ACHN (cell line): ENCODE results near the gene CD36.

Experiments used
- DNase-seq: peaks from one replicate; pipeline ENCODE4 v3.0.0-alpha.2; 2015
- in situ Hi-C: cut with HindIII; loops from 2 replicates; pipeline ENCODE4 v1.10.0; 2017; ENCODE audit warnings: low sequenced_read_pairs, low pct_ligation_motif_present, low pct_unique_long_range_greater_than_20kb

Gene CD36

DNA sequence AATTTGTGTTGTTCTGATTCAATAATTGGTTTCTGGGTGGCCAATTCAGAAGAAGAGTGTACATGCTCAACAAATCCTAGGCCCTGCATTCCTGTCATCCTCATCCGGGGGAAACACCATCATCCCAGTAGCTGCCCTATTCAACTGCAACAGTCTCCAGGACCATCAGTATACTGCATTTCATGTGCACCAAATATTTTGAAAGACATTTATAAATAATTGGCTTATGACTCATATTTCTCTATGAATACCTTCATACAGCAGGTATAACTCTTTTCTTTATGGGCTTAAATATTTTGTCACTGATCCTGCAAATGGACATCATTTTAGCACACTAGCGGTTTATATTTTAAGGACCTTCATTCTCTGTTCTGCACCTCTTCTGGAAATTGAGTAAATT lies 38.0 kb downstream of the CD36 start:
- in situ Hi-C loops = no loop called here

DNA sequence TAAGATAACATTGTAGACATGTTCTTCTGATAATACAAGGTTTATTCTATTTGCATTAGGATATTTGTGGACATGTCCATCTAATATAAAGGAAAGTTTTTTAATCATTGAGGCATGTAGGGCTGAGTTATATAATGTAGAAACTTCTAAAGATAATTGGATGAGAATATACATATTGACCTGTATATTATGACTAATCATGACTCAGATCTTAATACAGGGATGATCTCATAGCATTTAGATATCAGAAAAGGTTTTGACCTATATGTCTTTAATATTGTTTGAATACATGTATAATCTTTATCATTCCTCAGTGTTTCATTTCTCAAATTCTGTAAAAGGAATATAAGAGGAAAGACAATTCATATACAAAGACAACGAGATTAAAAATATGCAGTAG lies 39.2 kb downstream of the CD36 start:
- no peak for DNase-seq
- in situ Hi-C loops = no loop called here

More for the DNA sequence above, 38.0 kb downstream of the CD36 start:
- no peak for DNase-seq

DNA sequence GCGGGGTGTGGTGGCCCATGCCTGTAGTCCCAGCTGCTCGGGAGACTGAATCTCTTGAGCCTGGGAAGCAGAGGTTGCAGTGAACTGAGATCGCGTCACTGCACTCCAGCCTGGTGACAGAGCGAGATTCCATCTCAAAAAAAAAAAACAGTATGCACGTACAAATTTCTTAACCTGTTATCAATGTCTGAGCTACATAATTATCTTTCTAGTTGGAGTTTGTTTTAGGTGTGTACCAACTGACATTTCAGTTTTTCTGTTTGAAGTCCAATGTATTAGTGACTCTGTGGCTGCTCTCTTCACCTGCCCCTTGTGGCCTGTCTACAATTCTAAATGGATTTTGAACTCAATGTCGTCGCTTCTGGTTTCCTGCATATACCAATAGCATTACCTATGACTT lies 40.3 kb downstream of the CD36 start:
- in situ Hi-C loops = no loop called here
- no peak for DNase-seq

DNA sequence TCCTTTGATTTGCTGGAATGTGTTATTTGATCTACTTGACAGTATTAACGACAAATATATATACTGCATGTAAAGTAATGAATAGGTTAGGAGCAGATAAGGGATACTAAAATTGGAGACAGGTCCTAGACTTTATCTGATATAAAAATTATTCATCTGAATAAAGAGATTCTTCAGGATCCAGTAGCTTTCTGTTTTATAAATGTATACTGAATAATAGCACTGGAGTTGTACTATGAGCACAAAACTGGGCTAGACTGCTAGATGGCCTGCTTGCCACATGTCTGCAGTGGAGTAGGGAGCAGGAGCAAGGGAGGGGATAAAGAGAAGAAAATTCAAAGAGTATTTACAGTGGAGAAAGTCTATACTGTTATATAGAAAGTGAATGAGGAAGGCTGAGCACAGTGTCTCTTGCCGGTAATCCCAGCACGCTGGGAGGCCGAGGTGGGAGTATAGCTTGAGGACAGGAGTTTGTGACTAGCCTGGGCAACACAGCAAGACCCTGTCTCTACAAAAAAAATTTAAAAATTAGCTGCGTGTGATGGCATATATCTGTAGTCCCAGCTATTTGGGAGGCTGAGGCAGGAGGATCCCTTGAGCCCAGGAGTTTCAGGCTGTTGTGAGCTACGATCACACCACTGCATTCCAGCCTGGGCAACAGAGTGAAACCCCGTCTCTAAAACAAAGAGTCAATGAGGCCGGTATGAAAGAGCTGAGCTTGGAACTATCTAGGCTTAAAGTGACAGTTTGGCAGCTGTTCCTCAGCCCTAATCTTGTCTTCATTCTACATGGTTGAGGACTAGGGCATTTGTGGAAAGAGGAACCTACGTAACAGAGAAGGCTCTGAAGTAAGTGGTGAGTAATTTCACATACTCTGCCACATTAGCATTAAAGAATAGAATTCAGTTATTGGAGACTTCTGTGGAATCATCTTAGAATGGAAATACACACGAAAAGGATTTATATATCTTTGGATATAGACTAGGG lies 41.8 kb downstream of the CD36 start:
- DNase-seq = no peak
- in situ Hi-C loops = no loop called here

DNA sequence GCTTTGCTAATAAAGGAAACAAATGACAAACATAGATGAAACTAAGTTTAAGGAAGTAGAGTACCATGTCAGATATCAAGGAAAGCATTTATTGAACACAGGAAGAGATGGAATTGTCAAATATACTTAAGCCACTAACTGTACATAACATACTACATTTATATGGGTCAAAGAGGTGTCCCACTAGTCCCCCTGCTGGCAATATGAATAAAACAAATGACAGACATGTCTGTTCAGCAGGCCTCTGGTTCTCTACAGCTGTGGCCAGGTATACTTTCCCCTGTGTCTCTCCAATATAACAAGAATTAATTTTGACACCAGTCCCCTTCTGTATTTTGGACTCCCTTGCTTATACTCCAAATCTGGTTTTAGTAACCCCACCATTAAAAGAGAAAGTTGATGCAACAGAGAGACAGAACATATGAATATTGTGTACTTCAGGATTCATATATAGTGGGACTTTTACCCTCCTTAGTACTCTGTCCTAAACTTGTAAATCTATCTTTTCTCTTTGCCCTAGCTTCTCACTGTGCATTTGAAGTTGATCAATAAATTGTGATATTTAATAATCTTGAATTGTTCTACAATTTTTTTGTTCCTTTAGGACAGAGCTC lies 42.9 kb downstream of the CD36 start:
- peak; percentile 70 for DNase-seq
- in situ Hi-C loops = no loop called here

DNA sequence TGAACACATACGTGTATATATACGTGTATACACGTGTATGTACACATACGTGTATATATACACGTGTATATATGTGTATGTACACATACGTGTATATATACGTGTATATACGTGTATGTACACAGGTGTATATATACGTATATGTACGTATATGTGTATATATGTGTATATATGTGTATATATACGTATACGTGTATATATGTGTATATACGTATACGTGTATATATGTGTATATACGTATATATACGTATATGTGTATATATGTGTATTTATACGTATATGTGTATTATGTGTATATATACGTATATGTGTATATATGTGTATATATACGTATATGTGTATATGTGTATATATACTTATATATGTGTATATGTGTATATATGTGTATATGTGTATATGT lies 44.3 kb downstream of the CD36 start:
- in situ Hi-C loops = no loop called here

DNA sequence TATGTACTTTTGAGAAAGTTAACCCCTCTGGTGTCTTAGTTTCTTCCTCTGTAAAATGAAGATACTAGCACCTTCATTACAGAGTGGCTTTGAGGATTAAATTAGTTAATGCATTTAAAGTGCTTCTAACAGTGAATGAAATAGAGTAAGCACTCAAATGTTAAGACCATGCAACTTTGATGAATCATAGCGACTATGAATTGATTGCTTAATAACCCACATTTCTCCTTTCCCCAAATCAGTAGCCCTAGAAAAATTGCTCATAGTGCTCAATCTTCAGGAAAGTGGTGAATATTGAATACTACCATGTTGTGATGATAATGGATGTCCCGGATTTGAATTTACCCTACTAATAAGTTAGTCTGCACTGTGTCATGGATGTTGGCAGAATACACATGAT lies 48.1 kb downstream of the CD36 start:
- in situ Hi-C loops = no loop called here
- no peak for DNase-seq

More for the DNA sequence above, 44.3 kb downstream of the CD36 start:
- no peak for DNase-seq

DNA sequence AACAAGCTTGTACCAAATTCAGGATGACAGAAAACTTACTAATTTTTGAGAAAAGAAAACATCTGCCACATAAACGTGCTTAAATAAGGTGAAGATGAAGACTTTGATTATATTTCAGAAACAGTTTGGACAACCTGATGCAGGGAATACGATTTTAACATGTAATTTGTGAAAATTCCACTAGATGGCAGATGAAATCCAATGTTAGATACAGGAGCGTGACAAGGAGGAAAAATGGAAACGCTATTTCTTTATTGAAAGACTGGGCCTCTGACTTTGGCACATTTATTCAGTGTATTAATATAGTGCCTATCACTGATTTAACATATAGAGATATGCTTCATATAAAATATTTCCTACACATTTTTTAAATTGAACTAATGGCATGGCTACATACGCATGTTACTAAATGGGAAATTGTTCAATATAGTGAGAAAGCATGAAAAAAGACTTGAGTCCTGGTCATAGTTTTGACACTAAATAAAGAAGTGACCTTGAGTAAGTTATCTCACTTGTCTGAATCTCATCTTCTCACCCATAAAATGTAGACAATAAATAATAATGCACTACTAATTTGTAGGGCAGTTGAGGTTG lies 60.7 kb downstream of the CD36 start:
- in situ Hi-C loops = no loop called here

DNA sequence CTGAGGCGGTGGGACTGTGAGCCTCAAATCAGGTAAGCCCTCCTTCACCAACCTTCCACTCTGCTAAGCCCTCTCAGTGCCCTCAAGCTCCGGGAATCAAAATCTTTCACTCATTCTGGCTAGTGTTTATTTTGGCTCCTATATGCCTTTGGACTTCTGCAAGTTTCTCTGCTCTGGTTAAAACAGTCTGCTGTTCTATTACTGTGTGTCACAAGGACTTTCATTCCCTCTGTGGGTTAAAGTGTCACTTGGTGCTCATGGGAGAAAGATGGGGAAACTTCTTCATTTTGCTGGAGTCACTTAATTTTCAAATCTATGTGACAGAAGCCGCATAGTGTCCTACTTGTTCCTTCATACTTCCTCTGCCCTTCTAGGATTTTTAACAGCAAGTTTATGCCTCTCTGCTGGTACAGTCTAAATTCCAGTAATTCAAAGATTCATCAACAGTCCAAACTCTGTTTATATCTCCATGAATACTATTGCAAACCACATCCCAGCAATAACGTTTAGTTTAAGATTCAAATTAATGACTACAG lies 61.3 kb downstream of the CD36 start:
- DNase-seq = no peak

More for the DNA sequence above, 60.7 kb downstream of the CD36 start:
- peak; percentile 86 for DNase-seq

DNA sequence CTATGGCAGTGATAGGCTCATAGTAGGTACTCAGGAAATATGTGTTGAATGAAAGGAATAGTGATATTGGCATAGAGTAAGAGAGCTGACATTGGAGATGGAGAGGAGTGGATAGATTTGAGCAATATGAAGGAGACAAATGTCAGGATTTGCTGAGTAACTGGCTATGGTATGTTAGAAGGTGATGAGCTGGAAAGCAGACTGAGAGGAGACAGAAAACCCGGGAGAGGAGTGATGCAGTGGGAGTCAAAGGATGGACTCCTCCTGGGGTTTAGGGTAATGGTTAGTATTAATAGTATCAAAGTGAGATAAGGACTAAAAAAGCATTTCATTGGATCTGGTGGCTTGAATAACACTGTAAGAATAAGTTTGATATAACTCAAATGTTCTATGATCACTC lies 64.8 kb downstream of the CD36 start:
- no peak for DNase-seq
- in situ Hi-C loops = loop anchor here (25.0 kb wide), 2 partner anchors 209 to 759 kb away; partner anchors contain the start of gene SEMA3C

More for the DNA sequence above, 61.3 kb downstream of the CD36 start:
- in situ Hi-C loops = loop anchor here (25.0 kb wide), 2 partner anchors 213 to 763 kb away; partner anchors contain the start of gene SEMA3C

DNA sequence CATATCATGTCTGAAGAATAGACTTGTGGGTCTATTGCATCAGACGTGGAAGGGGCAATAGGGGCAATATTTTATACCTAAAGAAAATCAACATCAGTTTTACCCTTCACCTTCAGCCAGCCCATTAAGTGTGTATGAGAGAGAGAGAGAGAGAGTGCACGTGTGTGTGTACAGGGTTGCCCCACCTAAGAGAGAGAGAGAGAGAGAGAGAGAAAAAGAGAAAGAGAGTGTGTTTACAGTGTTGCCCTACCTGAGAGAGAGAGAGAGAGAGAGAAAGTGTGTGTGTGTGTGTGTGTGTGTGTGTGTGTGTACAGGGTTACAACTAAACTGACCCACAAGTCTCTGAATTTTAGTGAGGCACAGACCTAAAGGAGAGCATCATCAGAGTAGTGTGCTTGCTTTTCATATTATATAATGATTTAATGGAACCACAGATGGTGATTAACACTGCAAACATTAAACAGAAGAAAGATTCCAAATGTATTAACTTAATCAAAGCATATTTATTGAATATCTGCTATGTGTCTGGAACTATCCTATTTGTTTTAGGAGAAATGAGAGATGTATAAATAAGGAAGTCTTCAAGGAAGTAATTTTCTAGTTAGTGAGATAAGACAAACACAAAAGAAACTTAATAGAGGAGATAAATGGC lies 66.8 kb downstream of the CD36 start:
- in situ Hi-C loops = loop anchor here (25.0 kb wide), 2 partner anchors 207 to 757 kb away; partner anchors contain the start of gene SEMA3C
- DNase-seq = no peak

DNA sequence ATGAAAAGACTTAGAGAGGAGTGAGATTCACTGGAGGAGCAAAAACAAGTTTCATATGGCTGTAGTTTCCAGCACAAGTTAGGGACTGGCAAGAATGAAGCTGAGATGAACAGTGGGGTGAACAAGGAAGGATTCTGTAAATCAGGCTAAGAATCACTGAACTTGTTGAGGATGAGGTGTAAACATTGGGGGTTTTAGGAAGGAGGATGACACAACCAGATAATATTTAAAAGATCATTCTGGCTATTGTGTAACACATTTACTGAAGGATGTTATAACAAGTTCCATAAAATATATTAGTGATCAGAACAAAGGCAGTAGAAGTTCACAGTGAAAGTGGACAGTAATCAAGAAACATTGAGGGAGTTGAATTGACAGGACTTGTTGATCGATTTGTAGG lies 68.9 kb downstream of the CD36 start:
- in situ Hi-C loops = loop anchor here (25.0 kb wide), 2 partner anchors 205 to 755 kb away; partner anchors contain the start of gene SEMA3C
- DNase-seq = no peak

DNA sequence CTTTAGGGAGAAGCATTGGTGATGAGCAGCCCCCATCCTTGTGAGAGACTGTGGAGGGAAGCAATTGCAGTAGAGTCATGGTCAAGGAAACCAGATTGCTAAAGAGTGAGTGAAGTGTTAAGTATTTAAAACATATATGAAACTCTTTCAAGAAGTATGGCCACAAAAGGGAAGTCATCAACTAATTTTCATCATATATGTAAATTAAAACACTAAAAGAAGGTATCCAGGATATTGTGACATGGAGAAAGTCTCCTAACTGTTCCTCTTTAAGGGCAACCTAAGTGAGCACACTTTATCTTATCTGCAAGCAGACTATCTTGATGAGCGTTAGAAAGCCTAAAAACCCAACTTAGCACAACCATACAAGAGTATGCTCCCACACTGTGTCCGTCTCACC lies 69.7 kb downstream of the CD36 start:
- no peak for DNase-seq

DNA sequence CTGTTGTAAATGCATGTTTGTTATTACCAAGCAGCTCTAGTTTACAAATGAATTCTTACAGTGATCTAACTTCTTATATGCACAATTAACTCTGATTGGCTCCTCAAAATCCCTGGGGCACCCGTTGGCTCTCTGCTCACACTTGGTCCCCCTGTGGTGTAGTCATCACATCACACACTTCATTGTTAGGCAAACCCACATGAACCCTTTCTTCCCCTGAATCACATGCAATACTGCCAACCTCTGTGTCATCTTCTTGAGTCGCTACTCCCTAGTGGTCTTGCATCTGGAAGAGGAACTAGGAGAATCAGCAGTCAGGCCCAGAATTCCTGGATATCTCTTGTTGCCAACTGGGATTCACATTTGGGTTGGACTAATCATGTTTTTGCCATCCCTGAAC lies 73.1 kb downstream of the CD36 start:
- DNase-seq = peak; percentile 28
- in situ Hi-C loops = loop anchor here (25.0 kb wide), 2 partner anchors 201 to 751 kb away; partner anchors contain the start of gene SEMA3C

More for the DNA sequence above, 69.7 kb downstream of the CD36 start:
- in situ Hi-C loops = loop anchor here (25.0 kb wide), 2 partner anchors 204 to 754 kb away; partner anchors contain the start of gene SEMA3C

DNA sequence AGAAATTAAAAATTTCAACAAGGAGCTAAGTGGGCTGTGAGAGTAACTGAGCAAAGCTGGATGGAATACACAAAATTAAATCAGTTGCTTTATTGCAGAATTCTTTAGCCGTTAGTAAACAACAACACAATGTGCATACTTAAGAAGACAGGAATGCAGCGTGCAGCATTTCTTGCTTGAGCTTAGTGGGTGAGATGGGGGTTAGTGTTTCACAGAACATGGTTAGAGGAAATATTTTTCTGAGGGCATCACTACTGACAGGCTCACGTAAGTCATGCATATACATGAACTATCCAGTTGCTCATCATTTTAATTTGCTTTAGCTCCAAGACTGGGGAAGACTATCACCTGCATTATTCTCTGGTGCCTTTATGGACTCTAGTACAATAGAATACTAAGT lies 80.8 kb downstream of the CD36 start:
- in situ Hi-C loops = loop anchor here (25.0 kb wide), 2 partner anchors 193 to 743 kb away; partner anchors contain the start of gene SEMA3C
- DNase-seq = no peak

DNA sequence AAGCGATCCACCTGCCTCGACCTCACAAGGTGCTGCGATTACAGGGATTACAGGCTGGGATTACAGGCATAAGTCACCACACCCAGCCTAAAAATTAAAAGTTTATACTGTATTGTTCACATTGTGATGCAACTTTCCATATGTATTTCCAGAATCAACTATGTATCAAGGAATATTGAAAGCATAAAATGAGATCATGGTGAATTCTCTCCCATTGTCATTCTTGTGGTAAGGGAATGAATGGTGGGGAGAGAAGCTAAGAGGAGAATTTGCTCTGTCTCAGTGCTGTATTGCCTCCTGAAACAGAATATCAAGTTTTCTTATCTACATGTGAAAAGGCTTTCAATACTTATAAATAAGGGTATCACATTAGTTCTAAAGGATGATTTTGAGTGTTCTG lies 81.7 kb downstream of the CD36 start:
- DNase-seq = no peak
- in situ Hi-C loops = loop anchor here (25.0 kb wide), 2 partner anchors 192 to 742 kb away; partner anchors contain the start of gene SEMA3C

DNA sequence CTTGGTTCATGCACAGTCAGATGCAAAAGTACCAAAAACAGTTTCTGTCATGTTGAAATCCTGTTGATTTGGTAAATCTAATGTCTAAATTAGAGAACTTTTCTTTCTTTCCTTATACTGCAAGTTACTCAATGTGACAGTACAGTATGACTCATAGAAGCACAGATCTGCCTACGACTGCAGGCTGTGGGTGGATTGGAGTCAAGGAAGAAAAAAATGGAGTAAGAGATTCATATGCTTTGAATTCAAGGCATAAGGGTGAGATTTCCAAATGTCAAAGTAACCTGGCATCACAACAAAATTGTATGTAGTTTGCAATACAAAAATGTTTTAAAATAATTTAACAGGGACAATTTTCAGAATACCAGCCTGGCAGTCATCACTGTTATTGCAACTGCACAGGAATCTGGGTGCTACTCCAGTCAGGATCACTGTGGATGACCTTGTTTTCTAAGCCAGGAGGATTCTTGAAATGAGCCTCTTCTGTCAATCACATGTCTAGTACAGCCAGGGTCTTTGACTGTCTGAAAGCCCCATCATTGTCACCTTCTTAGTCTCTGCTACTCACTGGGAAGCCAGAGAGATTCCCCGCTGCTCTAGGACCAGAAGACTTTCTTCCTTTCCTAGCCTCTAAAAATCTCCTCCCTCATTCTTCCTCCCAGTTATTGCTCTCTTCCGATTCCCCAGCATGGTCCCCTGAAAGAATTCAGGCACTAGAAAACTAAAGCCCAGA lies 83.6 kb downstream of the CD36 start:
- in situ Hi-C loops = loop anchor here (25.0 kb wide), 2 partner anchors 190 to 740 kb away; partner anchors contain the start of gene SEMA3C
- peak; percentile 91 for DNase-seq
